Stomach (tissue), 9 donors: Measurements from ENCODE around the gene STIL. TPM values are rescaled to one million over a fixed set of nuclear protein-coding genes. Genes with fewer than 3 reads are reported as not detected.
"Not testable (repeated sequence)": the region's sequence is repeated elsewhere in the genome, so short reads cannot be mapped to it uniquely, and the experiment has no call there.

Experiments used
- DNase-seq, 2 donors: peaks; one replicate each; pipeline versions ENCODE4 v3.0.0 to v3.0.0-alpha.2; 2013 to 2019
- H3K27ac ChIP-seq, 5 donors: fragments of 200-600 bp in 4 of 5; sonication (generic) in 4 of 5; one replicate each; pipeline ENCODE4 v1.5.1; 2013 to 2019; ENCODE audit warnings: mild to moderate bottlenecking in 1 of 5, moderate library complexity in 1 of 5
- H3K27me3 ChIP-seq, 3 donors: fragments of 200-600 bp; sonication (generic); one replicate each; pipeline ENCODE4 v1.5.1; 2017 to 2019; ENCODE audit warnings: mixed run types in 1 of 3
- H3K36me3 ChIP-seq, 4 donors: fragments of 200-600 bp; sonication (generic); 1 replicate in 3 of 4; 2 replicates in 1 of 4; pipeline ENCODE4 v1.5.1; 2016 to 2019
- H3K4me1 ChIP-seq, 4 donors: fragments of 200-600 bp; sonication (generic); one replicate each; pipeline ENCODE4 v1.5.1; 2016 to 2019
- H3K4me3 ChIP-seq, 4 donors: fragments of 200-600 bp; sonication (generic) in 3 of 4; one replicate each; pipeline ENCODE4 v1.5.1; 2016 to 2019; ENCODE audit warnings: mild to moderate bottlenecking in 1 of 4
- H3K9me3 ChIP-seq, 4 donors: fragments of 200-600 bp; sonication (generic); one replicate each; pipeline ENCODE4 v1.5.1; 2016 to 2019
- CTCF ChIP-seq, 7 experiments: fragments of 450-650 bp in 4 of 7; fragments of 200-600 bp in 3 of 7; sonication (generic) in 3 of 7; IDR thresholded peaks; one replicate each; pipeline ENCODE4 v1.5.1; 2016 to 2019; ENCODE audit warnings: antibody characterized with exemption in 7 of 7, control low read depth in 2 of 7, mild to moderate bottlenecking in 1 of 7
- EP300 ChIP-seq: sonication (generic); formaldehyde crosslinking; IDR thresholded peaks from one replicate; pipeline ENCODE4 v1.6.1; 2017; ENCODE audit warnings: antibody characterized with exemption
- POLR2A ChIP-seq, 4 donors: fragments of 450-650 bp; IDR thresholded peaks; one replicate each; pipeline ENCODE4 v1.6.1; 2016; ENCODE audit warnings: antibody characterized with exemption in 4 of 4, control low read depth in 2 of 4, mild to moderate bottlenecking in 1 of 4, moderate library complexity in 1 of 4
- POLR2AphosphoS5 ChIP-seq, 3 donors: sonication (generic); formaldehyde crosslinking; IDR thresholded peaks; one replicate each; pipeline ENCODE4 v1.6.1; 2016; ENCODE audit warnings: antibody characterized with exemption in 3 of 3
- WGBS, 5 donors: extraction: QIAGEN DNeasy Blood & Tissue Kit in 3 of 5; methylation state at CpG; one replicate each; pipeline versions ENCODE4 v1.1.5 to v1.1.7; 2013 to 2018; 5-methylcytosine and 5-hydroxymethylcytosine counted together
- intact Hi-C: fragments of 100-400 bp; cut with DNase I; formaldehyde crosslinking; loops from one replicate; pipeline ENCODE4 v1.15.1; 2023; ENCODE audit warnings: low total_unique reads
- polyA plus RNA-seq, 3 donors: library from polyadenylated mRNA; stranded (reverse); fragments of 200-250 nt; gene quantifications; one replicate each; pipeline ENCODE4 v1.2.3, GENCODE V29; 2013
- total RNA-seq, 5 donors: library from RNA; depleted of rRNA; stranded (reverse); fragments of >200 nt; gene quantifications; one replicate each; pipeline versions ENCODE4 v1.1.0 to v1.2.3, GENCODE V29; 2014 to 2016
- donor health status: healthy with polysubstance abuse.
- donor health status: Bipolar disorder and iron deficiency.
- donor health status: healthy.

STIL gene
- total and polyA plus RNA-seq, 8 donors, result 0.61 to 44.9 (median 3.4) TPM

- no peak for TF ChIP-seq CTCF (IDR thresholded peaks at IDR 0.05)
- no peak for TF ChIP-seq EP300
- TF ChIP-seq POLR2A (IDR thresholded peaks at IDR 0.05), result no peak
- TF ChIP-seq POLR2AphosphoS5 (IDR thresholded peaks at IDR 0.05), result no peak
- Histone ChIP-seq H3K27ac (no peak overlapping the region), H3K4me3 (no peak overlapping the region), H3K36me3 (peaks cover 0 to 27% (median 11%) of the 10 kb centered on the region in 4 donors), H3K27me3 (no peaks in the 10 kb centered on the region), H3K4me1 (no peaks in the 10 kb centered on the region), H3K9me3 (no peaks in the 10 kb centered on the region)
- DNase-seq, result no peak
- intact Hi-C loops, result no loop called here
- 92 to 99% (median 95%) methylated on average over 3 of the region's 3 CpGs for WGBS, 5 donors
Observed at GRCh38 chr1:47280142-47280541, 33.8 kb downstream of the STIL start.

- H3K27ac ChIP-seq, result no peak overlapping the region
- 84 to 96% (median 92%) methylated on average over 2 of the region's 2 CpGs for WGBS, 5 donors
- DNase-seq, result no peak
- H3K4me1 ChIP-seq, result no peaks in the 10 kb centered on the region
- peaks cover 0 to 20% (median 11%) of the 10 kb centered on the region in 4 donors for H3K36me3 ChIP-seq
- intact Hi-C loops, result no loop called here
- no peaks in the 10 kb centered on the region for H3K27me3 ChIP-seq
- no peaks in the 10 kb centered on the region for H3K9me3 ChIP-seq
- TF ChIP-seq CTCF (IDR thresholded peaks at IDR 0.05) (no peak), POLR2A (IDR thresholded peaks at IDR 0.05) (no peak), EP300 (no peak), POLR2AphosphoS5 (IDR thresholded peaks at IDR 0.05) (no peak)
- H3K4me3 ChIP-seq, result no peak overlapping the region
Observed at GRCh38 chr1:47276850-47277249, 37.1 kb downstream of the STIL start.

DNA sequence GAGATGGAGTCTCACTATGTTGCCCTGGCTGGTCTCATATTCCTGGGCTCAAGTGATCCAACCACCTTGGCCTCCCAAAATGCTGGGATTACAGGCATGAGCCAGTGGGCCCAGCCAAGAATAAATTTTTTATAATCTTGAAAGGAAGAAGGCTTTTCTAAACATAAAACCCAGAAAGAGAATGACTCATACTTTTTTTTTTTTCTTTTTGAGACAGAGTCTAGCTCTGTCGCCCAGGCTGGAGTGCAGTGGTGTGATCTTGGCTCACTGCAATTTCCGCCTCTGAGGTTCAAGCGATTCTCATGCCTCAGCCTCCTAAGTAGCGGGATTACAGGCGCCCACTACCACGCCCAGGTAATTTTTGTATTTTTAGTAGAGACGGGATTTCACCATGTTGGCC lies 38.1 kb downstream of the STIL start:
- H3K9me3 ChIP-seq, H3K27ac ChIP-seq, H3K4me1 ChIP-seq, intact Hi-C loops, H3K4me3 ChIP-seq, DNase-seq, H3K27me3 ChIP-seq: not testable (repeated sequence)
- 93 to 98% (median 95%) methylated on average over 7 of the region's 7 CpGs for WGBS, 5 donors
- H3K36me3 ChIP-seq, result peaks cover 0 to 17% (median 9%) of the 10 kb centered on the region in 4 donors

DNA sequence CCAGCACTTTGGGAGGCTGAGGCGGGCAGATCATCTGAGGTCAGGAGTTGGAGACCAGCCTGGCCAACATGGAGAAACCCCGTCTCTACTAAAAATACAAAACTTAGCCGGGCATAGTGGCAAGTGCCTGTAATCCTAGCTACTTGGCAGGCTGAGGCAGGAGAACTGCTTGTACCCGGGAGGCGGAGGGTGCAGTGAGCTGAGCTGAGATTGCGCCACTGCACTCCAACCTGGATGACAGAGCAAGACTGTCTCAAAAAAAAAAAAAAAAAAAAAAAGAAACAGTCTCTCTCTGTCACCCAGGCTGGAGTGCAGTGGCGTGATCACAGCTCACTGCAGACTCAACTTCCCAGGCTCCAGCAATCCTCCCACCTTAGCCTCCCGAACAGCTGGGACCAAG lies 48.4 kb downstream of the STIL start:
- not testable (repeated sequence) for H3K27me3 ChIP-seq, H3K4me3 ChIP-seq, H3K4me1 ChIP-seq, H3K36me3 ChIP-seq, H3K9me3 ChIP-seq, DNase-seq, H3K27ac ChIP-seq
- intact Hi-C loops, result loop anchor here (10.0 kb wide), 1 partner anchor 81 kb away; no protein-coding TSS in a partner anchor
- WGBS, 5 donors, result 90 to 98% (median 97%) methylated on average over 8 of the region's 8 CpGs

GRCh38 chr1:47262787-47263413 lies 51.0 kb downstream of the STIL start:
- 85 to 100% (median 90%) methylated on average over 1 of the region's 1 CpG for WGBS, 5 donors
- Histone ChIP-seq H3K4me1 (no peaks in the 10 kb centered on the region), H3K36me3 (peaks cover 0 to 4% (median 0%) of the 10 kb centered on the region in 4 donors), H3K27me3 (no peaks in the 10 kb centered on the region), H3K4me3 (no peak overlapping the region), H3K27ac (no peak overlapping the region), H3K9me3 (no peaks in the 10 kb centered on the region)
- intact Hi-C loops, result loop anchor here (10.0 kb wide), 1 partner anchor 78 kb away; no protein-coding TSS in a partner anchor
- no peak for TF ChIP-seq POLR2A (IDR thresholded peaks at IDR 0.05)
- peak in 5 of 7 experiments; percentile 28 to 47 (median 37) for TF ChIP-seq CTCF (IDR thresholded peaks at IDR 0.05)
- TF ChIP-seq EP300, result no peak
- no peak for TF ChIP-seq POLR2AphosphoS5 (IDR thresholded peaks at IDR 0.05)
- DNase-seq, result peak; percentile 44 to 57
